HepG2 (cell line): ENCODE data around the gene GJA9.
A peak's percentile ranks its signal among the peaks of the same experiment; 100 is the strongest.

ENCODE experiments used
- CTCF ChIP-seq: sonication (generic); formaldehyde crosslinking; IDR thresholded peaks from 2 replicates; pipeline ENCODE4 v1.5.0; 2020; ENCODE audit warnings: mild to moderate bottlenecking, missing genetic modification reagents, moderate library complexity
- HNRNPH1 ChIP-seq: fragments of 200-400 bp; formaldehyde crosslinking; optimal IDR thresholded peaks from 2 replicates; pipeline ENCODE3; 2017; ENCODE audit warnings: mild to moderate bottlenecking, low read depth, low read length
- MTA3 ChIP-seq: sonication (generic); formaldehyde crosslinking; IDR thresholded peaks from 2 replicates; pipeline ENCODE4 v1.4.0; 2020; ENCODE audit warnings: missing genetic modification reagents
- PHF8 ChIP-seq: sonication (generic); formaldehyde crosslinking; IDR thresholded peaks from 2 replicates; pipeline ENCODE4 v1.5.0; 2020; ENCODE audit warnings: missing genetic modification reagents
- POLR2A ChIP-seq, 2 experiments: IDR thresholded peaks; 2 replicates each; pipeline ENCODE4 v1.6.1; 2011; ENCODE audit warnings: low read depth in 2 of 2, low read length in 2 of 2, mild to moderate bottlenecking in 1 of 2, moderate library complexity in 1 of 2; ENCODE audit not compliant: insufficient read depth in 1 of 2
- RAD21 ChIP-seq: fragments of 450-650 bp; formaldehyde crosslinking; IDR thresholded peaks from 2 replicates; pipeline ENCODE4 v1.5.0; 2020; ENCODE audit warnings: mild to moderate bottlenecking
- RXRA ChIP-seq: sonication (generic); formaldehyde crosslinking; IDR thresholded peaks from 2 replicates; pipeline ENCODE4 v1.5.1; 2020; ENCODE audit warnings: missing genetic modification reagents
- SUZ12 ChIP-seq: fragments of 150-350 bp; IDR thresholded peaks from 2 replicates; pipeline ENCODE4 v1.6.1; 2014; ENCODE audit warnings: low read depth, low read length
- TCF7L2 ChIP-seq: IDR thresholded peaks from 2 replicates; pipeline ENCODE4 v1.6.1; 2011; ENCODE audit warnings: mild to moderate bottlenecking, low read depth, low read length, moderate library complexity
- ZBTB7A ChIP-seq: sonication (generic); formaldehyde crosslinking; IDR thresholded peaks from 2 replicates; pipeline ENCODE4 v1.8.0; 2022; ENCODE audit warnings: mild to moderate bottlenecking, missing genetic modification reagents
- ZFP91 ChIP-seq: sonication (generic); formaldehyde crosslinking; IDR thresholded peaks from 2 replicates; pipeline ENCODE4 v1.9.0; 2022; ENCODE audit warnings: missing genetic modification reagents, mild to moderate bottlenecking, borderline replicate concordance
- ZNF530 ChIP-seq: sonication (generic); formaldehyde crosslinking; IDR thresholded peaks from 2 replicates; pipeline ENCODE4 v1.5.0; 2020; ENCODE audit warnings: low read depth, mild to moderate bottlenecking, missing genetic modification reagents
- ZNF740 ChIP-seq: sonication (generic); formaldehyde crosslinking; IDR thresholded peaks from 2 replicates; pipeline ENCODE4 v1.4.0; 2020; ENCODE audit warnings: missing genetic modification reagents

- TF ChIP-seq CTCF (CRISPR knock-in tag) (no peak), TCF7L2 (no peak), ZNF740 (no peak), PHF8 (no peak; the same call in 1 of the 2 replicates), MTA3 (CRISPR knock-in tag) (no peak), HNRNPH1 (no peak), ZNF530 (CRISPR knock-in tag) (no peak), POLR2A (IDR thresholded peaks at IDR 0.05; ENCODE audit: insufficient read depth in 1 of 2, low read depth in 2 of 2, low read length in 2 of 2) (0 out of 4 replicates have a peak, but pooled peaks of 1 of the 2 experiments have one; percentile 1), ZFP91 (CRISPR knock-in tag) (no peak), RXRA (CRISPR knock-in tag) (no peak), SUZ12 (no peak), ZBTB7A (CRISPR knock-in tag) (no peak), RAD21 (CRISPR knock-in tag) (no peak)
Observed at GRCh38 chr1:38858833-38859560, 22.4 kb downstream of the GJA9 start.
